Panc1 (cell line): ENCODE measurements around the gene RADIL.

Experiments
- CTCF ChIP-seq: fragments of 450-650 bp; IDR thresholded peaks from 2 replicates; pipeline ENCODE4 v1.5.1; 2017; ENCODE audit warnings: mild to moderate bottlenecking
- POLR2AphosphoS5 ChIP-seq: IDR thresholded peaks from 2 replicates; pipeline ENCODE4 v1.6.1; 2012; ENCODE audit warnings: mild to moderate bottlenecking, low read depth, low read length, moderate library complexity
- REST ChIP-seq, 2 experiments: IDR thresholded peaks; 2 replicates each; pipeline ENCODE4 v1.6.1; 2011 to 2012; ENCODE audit warnings: low read depth in 2 of 2, control low read depth in 1 of 2, low read length in 1 of 2, mild to moderate bottlenecking in 1 of 2, moderate library complexity in 1 of 2; ENCODE audit not compliant: insufficient read depth in 1 of 2
- SIN3A ChIP-seq: IDR thresholded peaks from 2 replicates; pipeline ENCODE4 v1.6.1; 2012; ENCODE audit warnings: low read depth, mild to moderate bottlenecking, low read length, moderate library complexity, borderline replicate concordance; ENCODE audit not compliant: insufficient read depth
- TCF7L2 ChIP-seq: IDR thresholded peaks from 2 replicates; pipeline ENCODE4 v1.6.1; 2011; ENCODE audit warnings: mild to moderate bottlenecking, low read depth, low read length, inconsistent platforms

GRCh38 chr7:4889682-4890081, 6.2 kb upstream of the RADIL start:
- TF ChIP-seq CTCF (no peak), REST (IDR thresholded peaks at IDR 0.05; ENCODE audit: insufficient read depth in 1 of 2, low read depth in 2 of 2, low read length in 1 of 2) (no peak), POLR2AphosphoS5 (no peak), TCF7L2 (no peak), SIN3A (no peak)
